HepG2 (cell line): ENCODE measurements around the gene AMDHD1. TPM values are rescaled to one million over a fixed set of nuclear protein-coding genes. Genes with fewer than 3 reads are reported as not detected.
A peak's percentile ranks its signal among the peaks of the same experiment; 100 is the strongest.

Experiments used
- ARID2 ChIP-seq: sonication (generic); formaldehyde crosslinking; IDR thresholded peaks from 2 replicates; pipeline ENCODE4 v1.8.1; 2022; ENCODE audit warnings: mild to moderate bottlenecking, missing genetic modification reagents, borderline replicate concordance
- CEBPG ChIP-seq: IDR thresholded peaks from 2 replicates; pipeline ENCODE4 v1.6.1; 2016
- CTCF ChIP-seq: sonication (generic); formaldehyde crosslinking; IDR thresholded peaks from 2 replicates; pipeline ENCODE4 v1.5.0; 2020; ENCODE audit warnings: mild to moderate bottlenecking, missing genetic modification reagents, moderate library complexity
- EP300 ChIP-seq, 3 experiments: sonication (generic) in 1 of 3; formaldehyde crosslinking in 1 of 3; IDR thresholded peaks; 2 replicates each; pipeline versions ENCODE4 v1.5.1 to v1.6.1; 2011 to 2020; ENCODE audit warnings: low read depth in 2 of 3, low read length in 2 of 3, borderline replicate concordance in 1 of 3, improper control_type of control experiment in 1 of 3, mild to moderate bottlenecking in 1 of 3, missing genetic modification reagents in 1 of 3, moderate library complexity in 1 of 3
- FOXK2 ChIP-seq: fragments of 450-650 bp; IDR thresholded peaks from 2 replicates; pipeline ENCODE4 v1.6.1; 2016
- FOXP1 ChIP-seq, 2 experiments: fragments of 450-650 bp in 1 of 2; IDR thresholded peaks; 2 replicates each; pipeline ENCODE4 v1.6.1; 2017 to 2018; ENCODE audit warnings: antibody characterized with exemption in 1 of 2
- GFI1 ChIP-seq: sonication (generic); formaldehyde crosslinking; IDR thresholded peaks from 2 replicates; pipeline ENCODE4 v1.5.0; 2020; ENCODE audit warnings: missing genetic modification reagents, mild to moderate bottlenecking, borderline replicate concordance
- GMEB1 ChIP-seq: sonication (generic); formaldehyde crosslinking; IDR thresholded peaks from 2 replicates; pipeline ENCODE4 v1.5.1; 2020; ENCODE audit warnings: missing genetic modification reagents, mild to moderate bottlenecking, borderline replicate concordance
- HNF4G ChIP-seq, 2 experiments: sonication (generic) in 1 of 2; formaldehyde crosslinking in 1 of 2; IDR thresholded peaks; 2 replicates each; pipeline versions ENCODE4 v1.4.0 to v1.6.1; 2011 to 2020; ENCODE audit warnings: borderline replicate concordance in 2 of 2, low read depth in 2 of 2, mild to moderate bottlenecking in 2 of 2, low read length in 1 of 2, missing genetic modification reagents in 1 of 2, moderate library complexity in 1 of 2
- ISX ChIP-seq: sonication (generic); formaldehyde crosslinking; conservative IDR thresholded peaks from 2 replicates; pipeline ENCODE4 v1.5.0; 2020; ENCODE audit warnings: missing genetic modification reagents
- NCOA2 ChIP-seq: sonication (generic); formaldehyde crosslinking; IDR thresholded peaks from 2 replicates; pipeline ENCODE4 v1.8.0; 2022; ENCODE audit warnings: inconsistent platforms
- NR2F2 ChIP-seq: IDR thresholded peaks from 2 replicates; pipeline ENCODE4 v1.6.1; 2012; ENCODE audit warnings: low read depth, inconsistent platforms, borderline replicate concordance
- PAXIP1 ChIP-seq: sonication (generic); formaldehyde crosslinking; conservative IDR thresholded peaks from 2 replicates; pipeline ENCODE4 v1.4.0; 2020; ENCODE audit warnings: mild to moderate bottlenecking, missing genetic modification reagents, moderate library complexity
- SOX5 ChIP-seq: IDR thresholded peaks from 2 replicates; pipeline ENCODE4 v1.6.1; 2016; ENCODE audit warnings: borderline replicate concordance
- ZKSCAN1 ChIP-seq: fragments of 150-350 bp; IDR thresholded peaks from 2 replicates; pipeline ENCODE4 v1.6.1; 2014; ENCODE audit warnings: low read length
- ZNF337 ChIP-seq: sonication (generic); formaldehyde crosslinking; IDR thresholded peaks from 2 replicates; pipeline ENCODE4 v1.5.1; 2020; ENCODE audit warnings: missing genetic modification reagents, low read depth, mild to moderate bottlenecking, borderline replicate concordance
- ZNF605 ChIP-seq: sonication (generic); formaldehyde crosslinking; IDR thresholded peaks from 2 replicates; pipeline ENCODE4 v1.8.0; 2022; ENCODE audit warnings: mild to moderate bottlenecking, missing genetic modification reagents
- ZNF83 ChIP-seq: sonication (generic); formaldehyde crosslinking; IDR thresholded peaks from 2 replicates; pipeline ENCODE4 v1.4.0; 2020; ENCODE audit warnings: missing genetic modification reagents, mild to moderate bottlenecking, borderline replicate concordance
- polyA plus RNA-seq, 8 experiments: library from polyadenylated mRNA; depleted of rRNA in 3 of 8; stranded (reverse) in 7 of 8; unstranded in 1 of 8; fragments of >200 nt; fragmentation: Illumina TruSeq in 4 of 8; extraction: Trizol in 4 of 8; gene quantifications; 2 replicates each; pipeline versions ENCODE4 v1.2.1 to v1.2.3, GENCODE V29; 2011 to 2016; ENCODE audit warnings: low read depth in 4 of 8, missing spikeins in 1 of 8, mixed read lengths in 1 of 8; ENCODE audit not compliant: insufficient read depth in 1 of 8
- total RNA-seq, 5 experiments: library from RNA; depleted of rRNA; stranded (reverse); fragments of >200 nt; fragmentation: Illumina TruSeq; extraction: Trizol; gene quantifications; 2 replicates each; pipeline ENCODE4 v1.2.3, GENCODE V29; 2016; ENCODE audit warnings: low read depth in 1 of 5
- TF ChIP-seq, protein P1 (sequence below): sonication (generic); formaldehyde crosslinking; IDR thresholded peaks from 2 replicates; pipeline ENCODE4 v1.4.0; 2020; ENCODE audit warnings: missing genetic modification reagents

AMDHD1 gene
- total and polyA plus RNA-seq, 2 of the 13 experiments (the other 11 are each of a cell fraction or from before 2014, with no cell fraction given) = 6.5 to 29.6 TPM

DNA sequence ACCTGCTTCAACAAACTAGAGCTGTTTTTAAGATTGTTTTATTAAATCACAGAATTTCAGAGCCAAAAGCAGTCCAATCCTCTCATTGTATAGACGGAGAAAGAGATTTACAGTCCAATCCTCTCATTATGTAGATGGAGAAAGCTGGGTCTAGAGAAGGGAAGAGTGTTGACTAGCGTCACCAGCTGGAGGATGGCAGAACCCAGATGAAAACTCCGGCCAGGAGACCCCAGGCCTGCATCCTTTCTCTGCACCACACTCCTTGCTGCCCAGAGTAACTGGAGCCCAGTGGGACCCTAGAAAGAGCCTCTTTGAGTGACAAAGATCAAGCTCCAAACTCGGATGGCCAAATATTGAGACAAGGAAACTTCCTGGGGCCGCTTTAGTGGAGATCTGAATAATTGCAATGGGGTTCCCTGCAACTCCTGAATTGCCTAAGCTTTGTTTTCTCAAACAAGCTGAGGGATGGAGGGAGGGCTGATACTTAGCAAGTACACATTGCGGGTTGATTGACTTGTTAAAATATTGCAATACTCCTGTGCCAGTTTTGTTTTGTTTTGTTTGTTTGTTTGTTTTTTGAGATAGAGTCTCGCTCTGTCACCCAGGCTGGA, 12.5 kb downstream of the AMDHD1 start (continued):
- TF ChIP-seq PAXIP1 (CRISPR knock-in tag) (peak; percentile 61), GMEB1 (no peak), HNF4G (IDR thresholded peaks at IDR 0.05; ENCODE audit: borderline replicate concordance, low read depth, low read length) (0 out of 2 replicates have a peak, but pooled peaks have one; percentile 16), HNF4G (CRISPR knock-in tag; IDR thresholded peaks at IDR 0.05; ENCODE audit: borderline replicate concordance, low read depth) (no peak), SOX5 (0 out of 2 replicates have a peak, but pooled peaks have one; percentile 17), ZNF605 (CRISPR knock-in tag) (peak; percentile 36; the same call in 1 of the 2 replicates), ARID2 (CRISPR knock-in tag) (no peak), CEBPG (CRISPR knock-in tag) (0 out of 2 replicates have a peak, but pooled peaks have one; percentile 18), GFI1 (CRISPR knock-in tag) (0 out of 2 replicates have a peak, but pooled peaks have one; percentile 29), FOXP1 (IDR thresholded peaks at IDR 0.05) (no peak), FOXP1 (CRISPR knock-in tag; IDR thresholded peaks at IDR 0.05) (peak; percentile 74), FOXK2 (no peak), EP300 (IDR thresholded peaks at IDR 0.05; ENCODE audit: low read depth in 2 of 2, low read length in 2 of 2) (peak in 1 of 2 experiments; percentile 70; a peak in 1 of 4 replicates), EP300 (CRISPR knock-in tag; IDR thresholded peaks at IDR 0.05; ENCODE audit: borderline replicate concordance) (no peak), CTCF (CRISPR knock-in tag) (0 out of 2 replicates have a peak, but pooled peaks have one; percentile 14), NR2F2 (peak; percentile 44; the same call in 1 of the 2 replicates), ZKSCAN1 (no peak), ISX (CRISPR knock-in tag) (no peak), ZNF337 (CRISPR knock-in tag) (no peak), ZNF83 (no peak), NCOA2 (peak; percentile 26; the same call in 1 of the 2 replicates)
- TF ChIP-seq, protein P1, sequence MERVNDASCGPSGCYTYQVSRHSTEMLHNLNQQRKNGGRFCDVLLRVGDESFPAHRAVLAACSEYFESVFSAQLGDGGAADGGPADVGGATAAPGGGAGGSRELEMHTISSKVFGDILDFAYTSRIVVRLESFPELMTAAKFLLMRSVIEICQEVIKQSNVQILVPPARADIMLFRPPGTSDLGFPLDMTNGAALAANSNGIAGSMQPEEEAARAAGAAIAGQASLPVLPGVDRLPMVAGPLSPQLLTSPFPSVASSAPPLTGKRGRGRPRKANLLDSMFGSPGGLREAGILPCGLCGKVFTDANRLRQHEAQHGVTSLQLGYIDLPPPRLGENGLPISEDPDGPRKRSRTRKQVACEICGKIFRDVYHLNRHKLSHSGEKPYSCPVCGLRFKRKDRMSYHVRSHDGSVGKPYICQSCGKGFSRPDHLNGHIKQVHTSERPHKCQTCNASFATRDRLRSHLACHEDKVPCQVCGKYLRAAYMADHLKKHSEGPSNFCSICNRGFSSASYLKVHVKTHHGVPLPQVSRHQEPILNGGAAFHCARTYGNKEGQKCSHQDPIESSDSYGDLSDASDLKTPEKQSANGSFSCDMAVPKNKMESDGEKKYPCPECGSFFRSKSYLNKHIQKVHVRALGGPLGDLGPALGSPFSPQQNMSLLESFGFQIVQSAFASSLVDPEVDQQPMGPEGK (CRISPR knock-in tag) = 0 out of 2 replicates have a peak, but pooled peaks have one; percentile 16
